Activated CD8-positive, alpha-beta T cell treated with anti-CD3 and anti-CD28 coated beads, Interleukin-2, amount 10 ng/mL, durations not matched to agents 7 days and 5 days (primary cell): ENCODE results near the gene PEX5L. TPM values are rescaled to one million over a fixed set of nuclear protein-coding genes. Genes with fewer than 3 reads are reported as not detected.

Experiments
- ATAC-seq: fragments of 150-1000 bp; cut with Tn5 transposase; one replicate; pipeline ENCODE4 v1.10.0; 2021; ENCODE audit warnings: moderate library complexity
- CTCF ChIA-PET: fragments of 350-600 bp; sonication (Branson Sonifier 250); formaldehyde crosslinking; loops from one replicate; lab custom pipeline; 2021; ENCODE audit warnings: antibody characterized with exemption; lab: Charles Lee
- POLR2A ChIA-PET: fragments of 350-600 bp; sonication (Branson Sonifier 250); formaldehyde crosslinking; loops from one replicate; lab custom pipeline; 2021; ENCODE audit warnings: antibody characterized with exemption; lab: Charles Lee
- DNase-seq: peaks from one replicate; pipeline ENCODE4 v3.0.0-alpha.2; 2020
- H3K27ac Mint-ChIP-seq: one replicate; pipeline ENCODE4 v1.8.0; 2021; ENCODE audit warnings: mild to moderate bottlenecking, mixed read lengths
- H3K27me3 Mint-ChIP-seq: one replicate; pipeline ENCODE4 v1.8.0; 2021; ENCODE audit warnings: low read depth, mixed read lengths
- H3K36me3 Mint-ChIP-seq: one replicate; pipeline ENCODE4 v1.8.0; 2021; ENCODE audit warnings: low read depth, mixed read lengths
- H3K4me1 Mint-ChIP-seq: one replicate; pipeline ENCODE4 v1.8.0; 2021; ENCODE audit warnings: low read depth, mixed read lengths
- H3K4me3 Mint-ChIP-seq: one replicate; pipeline ENCODE4 v1.8.0; 2021; ENCODE audit warnings: mild to moderate bottlenecking, mixed read lengths
- H3K9me3 Mint-ChIP-seq: one replicate; pipeline ENCODE4 v1.8.0; 2022; ENCODE audit warnings: mixed read lengths; ENCODE audit not compliant: insufficient read depth
- total RNA-seq, 2 experiments: library from RNA; stranded (reverse); gene quantifications; one replicate each; pipeline ENCODE4 v1.2.3, GENCODE V29; 2021

Gene PEX5L
- total RNA-seq, 2 experiments from 2014 or later: not detected

GRCh38 chr3:180002006-180002405 is 34.7 kb downstream of the PEX5L start:
- ChIA-PET CTCF (no interaction called here), POLR2A (no interaction called here)
- DNase-seq: no peak
- ATAC-seq: no peak
- Mint-ChIP-seq H3K4me1 (no peaks in the 10 kb centered on the region), H3K27me3 (no peaks in the 10 kb centered on the region), H3K9me3 (no peaks in the 10 kb centered on the region), H3K36me3 (no peaks in the 10 kb centered on the region), H3K27ac (no peak overlapping the region), H3K4me3 (no peak overlapping the region)

- Mint-ChIP-seq H3K4me1 (no peaks in the 10 kb centered on the region), H3K36me3 (no peaks in the 10 kb centered on the region), H3K27ac (no peak overlapping the region), H3K4me3 (no peak overlapping the region), H3K9me3 (no peaks in the 10 kb centered on the region), H3K27me3 (no peaks in the 10 kb centered on the region)
- POLR2A ChIA-PET: no interaction called here
- ATAC-seq (no peak), DNase-seq (no peak)
- CTCF ChIA-PET: no interaction called here
Measured at GRCh38 chr3:180000500-180000899, 36.2 kb downstream of the PEX5L start.

- Mint-ChIP-seq H3K9me3 (no peaks in the 10 kb centered on the region), H3K36me3 (no peaks in the 10 kb centered on the region), H3K4me3 (no peak overlapping the region), H3K4me1 (no peaks in the 10 kb centered on the region), H3K27ac (no peak overlapping the region), H3K27me3 (no peaks in the 10 kb centered on the region)
- CTCF ChIA-PET: no interaction called here
- no peak for ATAC-seq
- DNase-seq: no peak
- POLR2A ChIA-PET: no interaction called here
Measured at GRCh38 chr3:179995406-179995805, 41.3 kb downstream of the PEX5L start.

GRCh38 chr3:179991883-179992282 is 44.9 kb downstream of the PEX5L start:
- no peak overlapping the region for H3K4me3 Mint-ChIP-seq
- H3K36me3 Mint-ChIP-seq: no peaks in the 10 kb centered on the region
- DNase-seq (no peak), ATAC-seq (no peak)
- ChIA-PET CTCF (no interaction called here), POLR2A (no interaction called here)
- H3K27me3 Mint-ChIP-seq: peaks cover 3% of the 10 kb centered on the region
- no peaks in the 10 kb centered on the region for H3K4me1 Mint-ChIP-seq
- no peak overlapping the region for H3K27ac Mint-ChIP-seq
- no peaks in the 10 kb centered on the region for H3K9me3 Mint-ChIP-seq

GRCh38 chr3:179991104-179991503 is 45.6 kb downstream of the PEX5L start:
- Mint-ChIP-seq H3K9me3 (no peaks in the 10 kb centered on the region), H3K27me3 (peaks cover 3% of the 10 kb centered on the region), H3K36me3 (no peaks in the 10 kb centered on the region), H3K27ac (no peak overlapping the region), H3K4me3 (no peak overlapping the region), H3K4me1 (no peaks in the 10 kb centered on the region)
- DNase-seq (no peak), ATAC-seq (no peak)
- CTCF ChIA-PET: no interaction called here
- POLR2A ChIA-PET: no interaction called here

GRCh38 chr3:179981646-179982045 is 55.1 kb downstream of the PEX5L start:
- no peaks in the 10 kb centered on the region for H3K4me1 Mint-ChIP-seq
- no peak for ATAC-seq
- no peaks in the 10 kb centered on the region for H3K36me3 Mint-ChIP-seq
- H3K27ac Mint-ChIP-seq: no peak overlapping the region
- ChIA-PET CTCF (no interaction called here), POLR2A (no interaction called here)
- no peak for DNase-seq
- H3K4me3 Mint-ChIP-seq: no peak overlapping the region
- H3K9me3 Mint-ChIP-seq: no peaks in the 10 kb centered on the region
- H3K27me3 Mint-ChIP-seq: peaks cover 7% of the 10 kb centered on the region

- ChIA-PET CTCF (interaction anchor here (1.5 kb wide), 1 partner anchor 11 kb away, joined by 3 read pairs; no protein-coding TSS in a partner anchor), POLR2A (no interaction called here)
- H3K27me3 Mint-ChIP-seq: peaks cover 10% of the 10 kb centered on the region
- DNase-seq (no peak), ATAC-seq (no peak)
- H3K27ac Mint-ChIP-seq: no peak overlapping the region
- H3K4me1 Mint-ChIP-seq: peaks cover 5% of the 10 kb centered on the region
- H3K4me3 Mint-ChIP-seq: no peak overlapping the region
- no peaks in the 10 kb centered on the region for H3K36me3 Mint-ChIP-seq
- no peaks in the 10 kb centered on the region for H3K9me3 Mint-ChIP-seq
Measured at GRCh38 chr3:179977356-179977755, 59.4 kb downstream of the PEX5L start.

GRCh38 chr3:179973931-179974361 is 62.8 kb downstream of the PEX5L start:
- Mint-ChIP-seq H3K4me3 (no peak overlapping the region), H3K27me3 (peaks cover 15% of the 10 kb centered on the region), H3K36me3 (no peaks in the 10 kb centered on the region), H3K9me3 (no peaks in the 10 kb centered on the region), H3K27ac (no peak overlapping the region), H3K4me1 (peaks cover 5% of the 10 kb centered on the region)
- DNase-seq (no peak), ATAC-seq (no peak)
- ChIA-PET CTCF (interaction anchor here (0.9 to 1.7 kb wide), 2 partner anchors 44 to 45 kb away, joined by 3 to 4 read pairs; no protein-coding TSS in a partner anchor), POLR2A (no interaction called here)

GRCh38 chr3:179972881-179973423 is 63.8 kb downstream of the PEX5L start:
- H3K27me3 Mint-ChIP-seq: peaks cover 15% of the 10 kb centered on the region
- ChIA-PET CTCF (interaction anchor here (1.7 kb wide), 1 partner anchor 44 kb away, joined by 4 read pairs; no protein-coding TSS in a partner anchor), POLR2A (no interaction called here)
- ATAC-seq (no peak), DNase-seq (no peak)
- H3K36me3 Mint-ChIP-seq: no peaks in the 10 kb centered on the region
- no peak overlapping the region for H3K4me3 Mint-ChIP-seq
- no peak overlapping the region for H3K27ac Mint-ChIP-seq
- H3K4me1 Mint-ChIP-seq: peaks cover 5% of the 10 kb centered on the region
- H3K9me3 Mint-ChIP-seq: no peaks in the 10 kb centered on the region

GRCh38 chr3:179971280-179971679 is 65.5 kb downstream of the PEX5L start:
- ChIA-PET POLR2A (no interaction called here), CTCF (no interaction called here)
- peaks cover 13% of the 10 kb centered on the region for H3K27me3 Mint-ChIP-seq
- no peaks in the 10 kb centered on the region for H3K9me3 Mint-ChIP-seq
- no peak overlapping the region for H3K4me3 Mint-ChIP-seq
- DNase-seq (no peak), ATAC-seq (no peak)
- no peak overlapping the region for H3K27ac Mint-ChIP-seq
- no peaks in the 10 kb centered on the region for H3K36me3 Mint-ChIP-seq
- H3K4me1 Mint-ChIP-seq: peaks cover 5% of the 10 kb centered on the region

GRCh38 chr3:179970746-179971145 is 66.0 kb downstream of the PEX5L start:
- no peak overlapping the region for H3K4me3 Mint-ChIP-seq
- H3K9me3 Mint-ChIP-seq: no peaks in the 10 kb centered on the region
- H3K27me3 Mint-ChIP-seq: peaks cover 9% of the 10 kb centered on the region
- ChIA-PET POLR2A (no interaction called here), CTCF (no interaction called here)
- no peak overlapping the region for H3K27ac Mint-ChIP-seq
- no peak for ATAC-seq
- H3K4me1 Mint-ChIP-seq: peaks cover 5% of the 10 kb centered on the region
- no peak for DNase-seq
- H3K36me3 Mint-ChIP-seq: no peaks in the 10 kb centered on the region

- ChIA-PET POLR2A (no interaction called here), CTCF (no interaction called here)
- Mint-ChIP-seq H3K36me3 (no peaks in the 10 kb centered on the region), H3K9me3 (no peaks in the 10 kb centered on the region), H3K4me1 (peaks cover 5% of the 10 kb centered on the region), H3K27me3 (peaks cover 8% of the 10 kb centered on the region), H3K4me3 (no peak overlapping the region), H3K27ac (no peak overlapping the region)
- no peak for DNase-seq
- ATAC-seq: no peak
Measured at GRCh38 chr3:179969525-179969924, 67.2 kb downstream of the PEX5L start.

- H3K9me3 Mint-ChIP-seq: no peaks in the 10 kb centered on the region
- H3K4me1 Mint-ChIP-seq: no peaks in the 10 kb centered on the region
- CTCF ChIA-PET: interaction anchor here (1.1 kb wide), 1 partner anchor 38 kb away, joined by 3 read pairs; no protein-coding TSS in a partner anchor
- H3K27me3 Mint-ChIP-seq: peaks cover 10% of the 10 kb centered on the region
- no peak for DNase-seq
- H3K4me3 Mint-ChIP-seq: no peak overlapping the region
- no peak overlapping the region for H3K27ac Mint-ChIP-seq
- ATAC-seq: no peak
- no peaks in the 10 kb centered on the region for H3K36me3 Mint-ChIP-seq
- POLR2A ChIA-PET: no interaction called here
Measured at GRCh38 chr3:179967622-179968021, 69.1 kb downstream of the PEX5L start.
